ENCODE results near the gene FAM229A.

FAM229A gene

GRCh38 chr1:32327204-32327603, 35.1 kb downstream of the FAM229A start:
- DNase-seq, result no peak

GRCh38 chr1:32321712-32322291, 40.5 kb downstream of the FAM229A start:
- no peak for DNase-seq

GRCh38 chr1:32318127-32318869, 44.0 kb downstream of the FAM229A start:
- no peak for DNase-seq

- no peak for DNase-seq
These were observed 45.4 kb downstream of the FAM229A start for GRCh38 chr1:32316903-32317277.

- no peak for DNase-seq
These were observed 50.4 kb downstream of the FAM229A start for GRCh38 chr1:32311709-32312393.

Data from SHP77 treated with DMSO at 0.1 percent for 48 hours (cell line).